ENCODE measurements around the gene CEP95.
A peak's percentile ranks its signal among the peaks of the same experiment; 100 is the strongest.
"Not testable (repeated sequence)": the region's sequence is repeated elsewhere in the genome, so short reads cannot be mapped to it uniquely, and the experiment has no call there.

The CEP95 gene

DNA sequence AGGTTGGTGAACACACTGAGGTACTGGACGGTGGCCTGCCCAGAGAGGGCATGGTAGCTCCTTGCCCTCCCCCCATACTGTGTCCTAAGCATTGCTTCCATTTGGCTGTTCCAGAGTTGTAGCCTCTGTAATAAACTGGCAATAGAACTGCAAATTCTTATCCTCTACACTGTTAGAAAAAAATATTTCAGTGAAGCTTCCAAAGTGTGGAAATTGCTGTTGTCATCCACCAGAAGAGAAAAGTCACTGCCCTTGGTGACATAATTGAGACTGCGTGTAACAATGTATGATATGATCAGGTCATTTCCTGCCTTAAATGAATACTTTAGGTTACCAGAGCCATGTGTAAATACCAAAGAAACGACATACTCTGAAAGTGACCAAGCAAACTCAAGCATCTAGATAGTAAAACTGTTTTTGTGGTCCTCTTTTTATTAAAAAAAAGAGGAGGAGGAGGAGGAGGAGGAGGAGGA is 65.9 kb downstream of the CEP95 start:
- Histone ChIP-seq H3K36me3 (ENCODE audit: insufficient read depth, low read length) (peaks cover 19% of the 10 kb centered on the region; the same call in 1 of the 2 replicates), H2AFZ (ENCODE audit: low read length, unreplicated experiment) (no peak overlapping the region), H3K27ac (ENCODE audit: low read depth, low read length) (peak overlapping the region; percentile 76), H3K27me3 (ENCODE audit: insufficient read depth, low read length) (no peaks in the 10 kb centered on the region), H3K4me3 (ENCODE audit: low read depth, low read length) (no peak overlapping the region), H3K4me1 (ENCODE audit: control insufficient read depth, insufficient read depth, low read length, unreplicated experiment) (peaks cover 17% of the 10 kb centered on the region), H3K79me2 (ENCODE audit: control insufficient read depth, insufficient read depth, low read length, unreplicated experiment) (no peaks in the 10 kb centered on the region)

GRCh38 chr17:64573214-64573613 is 66.4 kb downstream of the CEP95 start:
- no peaks in the 10 kb centered on the region for H3K27me3 ChIP-seq (ENCODE audit: insufficient read depth, low read length)
- no peak overlapping the region for H2AFZ ChIP-seq (ENCODE audit: low read length, unreplicated experiment)
- peaks cover 22% of the 10 kb centered on the region; the same call in 1 of the 2 replicates for H3K36me3 ChIP-seq (ENCODE audit: insufficient read depth, low read length)
- H3K27ac ChIP-seq (ENCODE audit: low read depth, low read length) = peak overlapping the region; percentile 68
- no peak overlapping the region for H3K4me3 ChIP-seq (ENCODE audit: low read depth, low read length)
- no peaks in the 10 kb centered on the region for H3K79me2 ChIP-seq (ENCODE audit: control insufficient read depth, insufficient read depth, low read length, unreplicated experiment)
- peaks cover 17% of the 10 kb centered on the region for H3K4me1 ChIP-seq (ENCODE audit: control insufficient read depth, insufficient read depth, low read length, unreplicated experiment)

GRCh38 chr17:64574646-64575045 is 67.9 kb downstream of the CEP95 start:
- no peak overlapping the region for H3K27ac ChIP-seq (ENCODE audit: low read depth, low read length)
- no peak overlapping the region for H3K4me3 ChIP-seq (ENCODE audit: low read depth, low read length)
- H2AFZ ChIP-seq (ENCODE audit: low read length, unreplicated experiment) = no peak overlapping the region
- no peaks in the 10 kb centered on the region for H3K27me3 ChIP-seq (ENCODE audit: insufficient read depth, low read length)
- peaks cover 26% of the 10 kb centered on the region for H3K36me3 ChIP-seq (ENCODE audit: insufficient read depth, low read length)
- peaks cover 17% of the 10 kb centered on the region for H3K4me1 ChIP-seq (ENCODE audit: control insufficient read depth, insufficient read depth, low read length, unreplicated experiment)
- peaks cover 7% of the 10 kb centered on the region for H3K79me2 ChIP-seq (ENCODE audit: control insufficient read depth, insufficient read depth, low read length, unreplicated experiment)

- H3K4me3 ChIP-seq (ENCODE audit: low read depth, low read length) = no peak overlapping the region
- H3K79me2 ChIP-seq (ENCODE audit: control insufficient read depth, insufficient read depth, low read length, unreplicated experiment) = peaks cover 11% of the 10 kb centered on the region
- H2AFZ ChIP-seq (ENCODE audit: low read length, unreplicated experiment) = no peak overlapping the region
- peaks cover 18% of the 10 kb centered on the region for H3K4me1 ChIP-seq (ENCODE audit: control insufficient read depth, insufficient read depth, low read length, unreplicated experiment)
- H3K27ac ChIP-seq (ENCODE audit: low read depth, low read length) = 0 out of 2 replicates have a peak overlapping the region, but pooled peaks have one; percentile 0
- H3K27me3 ChIP-seq (ENCODE audit: insufficient read depth, low read length) = no peaks in the 10 kb centered on the region
- peaks cover 30% of the 10 kb centered on the region for H3K36me3 ChIP-seq (ENCODE audit: insufficient read depth, low read length)
These were observed 68.7 kb downstream of the CEP95 start for GRCh38 chr17:64575431-64575830.

DNA sequence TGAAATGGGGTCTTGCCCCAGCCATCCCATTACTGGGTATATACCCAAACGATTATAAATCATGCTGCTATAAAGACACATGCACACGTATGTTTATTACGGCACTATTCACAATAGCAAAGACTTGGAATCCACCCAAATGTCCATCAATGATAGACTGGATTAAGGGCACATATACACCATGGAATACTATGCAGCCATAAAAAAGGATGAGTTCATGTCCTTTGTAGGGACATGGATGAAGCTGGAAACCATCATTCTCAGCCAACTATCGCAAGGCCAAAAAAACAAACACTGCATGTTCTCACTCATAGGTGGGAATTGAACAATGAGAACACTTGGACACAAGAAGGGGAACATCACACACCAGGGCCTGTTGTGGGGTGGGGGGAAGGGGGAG is 70.2 kb downstream of the CEP95 start:
- not testable (repeated sequence) for H3K4me3 ChIP-seq (ENCODE audit: low read depth, low read length); H2AFZ ChIP-seq (ENCODE audit: low read length, unreplicated experiment); H3K27ac ChIP-seq (ENCODE audit: low read depth, low read length); H3K27me3 ChIP-seq (ENCODE audit: insufficient read depth, low read length)
- peaks cover 31% of the 10 kb centered on the region for H3K36me3 ChIP-seq (ENCODE audit: insufficient read depth, low read length)
- H3K79me2 ChIP-seq (ENCODE audit: control insufficient read depth, insufficient read depth, low read length, unreplicated experiment) = peaks cover 12% of the 10 kb centered on the region
- H3K4me1 ChIP-seq (ENCODE audit: control insufficient read depth, insufficient read depth, low read length, unreplicated experiment) = peaks cover 28% of the 10 kb centered on the region

DNA sequence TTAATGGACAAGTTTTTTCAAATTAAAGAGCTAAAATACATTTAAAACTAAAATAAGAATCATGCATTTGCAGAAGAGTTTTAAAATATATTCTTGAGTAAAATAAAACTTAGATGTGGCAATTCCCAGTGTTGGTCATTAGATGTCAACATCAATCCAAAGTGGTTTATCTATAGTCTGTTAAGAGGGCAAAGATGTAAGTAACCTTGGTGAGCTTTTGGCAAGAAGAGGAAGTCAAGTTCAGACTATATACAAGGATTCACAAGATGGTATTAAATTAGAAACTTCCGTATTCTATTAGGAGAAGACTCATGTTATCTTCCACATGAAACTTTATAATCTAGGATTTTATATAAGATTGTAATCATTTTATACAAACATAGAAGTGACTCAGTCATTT is 73.1 kb downstream of the CEP95 start:
- Histone ChIP-seq H2AFZ (ENCODE audit: low read length, unreplicated experiment) (no peak overlapping the region), H3K27ac (ENCODE audit: low read depth, low read length) (no peak overlapping the region; the same call in 1 of the 2 replicates), H3K79me2 (ENCODE audit: control insufficient read depth, insufficient read depth, low read length, unreplicated experiment) (peaks cover 14% of the 10 kb centered on the region), H3K4me3 (ENCODE audit: low read depth, low read length) (no peak overlapping the region), H3K36me3 (ENCODE audit: insufficient read depth, low read length) (peaks cover 43% of the 10 kb centered on the region), H3K27me3 (ENCODE audit: insufficient read depth, low read length) (no peaks in the 10 kb centered on the region), H3K4me1 (ENCODE audit: control insufficient read depth, insufficient read depth, low read length, unreplicated experiment) (peaks cover 11% of the 10 kb centered on the region)

DNA sequence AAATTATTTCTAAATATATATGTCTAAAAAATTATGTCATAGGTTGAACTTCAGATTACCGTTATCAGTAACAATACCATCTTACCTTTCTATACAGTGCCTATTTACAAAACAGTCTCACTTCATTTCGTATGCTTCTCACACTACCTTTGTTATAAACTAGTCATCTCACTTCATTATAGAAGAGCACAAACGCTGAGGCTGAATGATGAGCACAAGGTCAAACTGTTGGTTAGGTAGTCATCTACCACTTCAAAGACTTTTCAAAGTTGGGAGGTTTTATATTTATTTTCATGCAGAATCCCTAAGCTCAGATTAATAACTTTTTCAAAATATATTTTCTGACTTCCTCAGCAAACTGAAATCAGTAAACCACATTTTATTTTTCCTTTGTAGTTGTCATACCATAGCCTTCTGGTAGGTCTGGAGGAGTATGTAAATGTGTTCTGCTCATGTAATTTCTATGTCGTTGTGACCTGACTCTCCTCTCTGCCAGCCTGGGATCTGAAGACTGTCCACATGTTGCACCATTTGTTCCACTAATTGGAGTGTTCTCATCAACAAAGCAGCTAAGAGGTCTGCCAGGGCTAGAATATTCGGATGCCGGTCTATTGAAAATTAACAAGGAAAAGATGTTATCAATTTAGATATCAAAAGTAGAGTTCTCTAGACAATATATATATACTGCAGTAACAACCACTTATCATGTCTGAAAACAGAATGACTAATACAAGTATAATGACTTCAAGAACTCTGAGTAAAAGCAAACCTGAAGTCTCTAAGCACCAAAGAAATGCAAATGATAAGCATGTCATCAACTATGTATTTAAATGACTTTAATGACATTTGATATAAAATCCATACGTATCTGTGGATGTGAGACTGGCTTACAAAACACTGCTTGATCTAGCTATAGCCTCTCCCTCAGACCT is 73.9 kb downstream of the CEP95 start:
- peaks cover 11% of the 10 kb centered on the region for H3K4me1 ChIP-seq (ENCODE audit: control insufficient read depth, insufficient read depth, low read length, unreplicated experiment)

GRCh38 chr17:64583038-64583437 is 76.3 kb downstream of the CEP95 start:
- Histone ChIP-seq H2AFZ (ENCODE audit: low read length, unreplicated experiment) (no peak overlapping the region), H3K27me3 (ENCODE audit: insufficient read depth, low read length) (no peaks in the 10 kb centered on the region), H3K79me2 (ENCODE audit: control insufficient read depth, insufficient read depth, low read length, unreplicated experiment) (peaks cover 19% of the 10 kb centered on the region), H3K36me3 (ENCODE audit: insufficient read depth, low read length) (peaks cover 45% of the 10 kb centered on the region), H3K27ac (ENCODE audit: low read depth, low read length) (no peak overlapping the region), H3K4me3 (ENCODE audit: low read depth, low read length) (no peak overlapping the region), H3K4me1 (ENCODE audit: control insufficient read depth, insufficient read depth, low read length, unreplicated experiment) (peaks cover 11% of the 10 kb centered on the region)

More for the DNA sequence above, 73.9 kb downstream of the CEP95 start:
- Histone ChIP-seq H2AFZ (ENCODE audit: low read length, unreplicated experiment) (no peak overlapping the region), H3K27ac (ENCODE audit: low read depth, low read length) (peak overlapping the region; percentile 46; the same call in 1 of the 2 replicates), H3K36me3 (ENCODE audit: insufficient read depth, low read length) (peaks cover 43% of the 10 kb centered on the region), H3K27me3 (ENCODE audit: insufficient read depth, low read length) (no peaks in the 10 kb centered on the region), H3K4me3 (ENCODE audit: low read depth, low read length) (no peak overlapping the region), H3K79me2 (ENCODE audit: control insufficient read depth, insufficient read depth, low read length, unreplicated experiment) (peaks cover 14% of the 10 kb centered on the region)

DNA sequence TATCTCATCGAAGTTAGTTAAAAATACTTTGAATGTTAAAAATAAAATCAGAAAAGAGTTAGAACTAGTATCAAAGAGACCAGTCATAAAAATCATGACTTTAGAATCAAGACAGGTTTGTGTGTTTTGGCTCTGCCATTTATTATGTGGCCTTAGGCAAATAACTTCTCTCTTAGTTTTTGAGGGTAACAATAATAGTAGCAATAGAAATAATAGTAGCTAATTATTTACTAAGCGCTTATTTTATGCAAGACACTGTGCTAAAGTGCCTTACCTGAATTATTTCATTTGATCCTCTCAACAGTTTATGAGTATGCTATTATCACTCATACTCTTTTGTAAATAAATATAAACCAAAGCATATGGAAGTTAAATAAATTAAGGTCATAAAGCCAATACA is 78.4 kb downstream of the CEP95 start:
- peaks cover 9% of the 10 kb centered on the region for H3K79me2 ChIP-seq (ENCODE audit: control insufficient read depth, insufficient read depth, low read length, unreplicated experiment)

More for the DNA sequence above, 78.4 kb downstream of the CEP95 start:
- Histone ChIP-seq H3K27me3 (ENCODE audit: insufficient read depth, low read length) (no peaks in the 10 kb centered on the region), H3K36me3 (ENCODE audit: insufficient read depth, low read length) (peaks cover 39% of the 10 kb centered on the region), H2AFZ (ENCODE audit: low read length, unreplicated experiment) (no peak overlapping the region), H3K4me1 (ENCODE audit: control insufficient read depth, insufficient read depth, low read length, unreplicated experiment) (peaks cover 11% of the 10 kb centered on the region), H3K27ac (ENCODE audit: low read depth, low read length) (no peak overlapping the region), H3K4me3 (ENCODE audit: low read depth, low read length) (no peak overlapping the region)

All from ACC112 (cell line).